ENCODE measurements around the gene PGRMC1.

- TF ChIP-seq SRSF9 (IDR thresholded peaks at IDR 0.05; ENCODE audit: borderline replicate concordance, low read depth, low read length) (no peak), ZNF561 (CRISPR knock-in tag; conservative IDR thresholded peaks at IDR 0.05) (no peak), ATF3 (IDR thresholded peaks at IDR 0.05) (no peak), ATF3 (CRISPR knock-in tag; conservative IDR thresholded peaks at IDR 0.05) (no peak), ZNF57 (CRISPR knock-in tag; IDR thresholded peaks at IDR 0.05) (no peak), ETV6 (IDR thresholded peaks at IDR 0.05; ENCODE audit: borderline replicate concordance in 1 of 2, low read depth in 2 of 2, low read length in 1 of 2) (no peak), ETV6 (CRISPR knock-in tag; IDR thresholded peaks at IDR 0.05; ENCODE audit: borderline replicate concordance) (no peak), RAD51 (IDR thresholded peaks at IDR 0.05; ENCODE audit: borderline replicate concordance, low read depth) (no peak), CTCF (IDR thresholded peaks at IDR 0.05 in 2 of 3, conservative IDR thresholded peaks at IDR 0.05 in 1 of 3; ENCODE audit: insufficient read depth in 2 of 3, low read depth in 1 of 3, low read length in 3 of 3) (no peak), BACH1 (tag; IDR thresholded peaks at IDR 0.05) (no peak), TRIM24 (IDR thresholded peaks at IDR 0.05) (no peak), TAF1 (IDR thresholded peaks at IDR 0.05; ENCODE audit: control insufficient read depth, extremely low read depth, insufficient read depth, low read length, severe bottlenecking) (no peak), MXI1 (IDR thresholded peaks at IDR 0.05; ENCODE audit: low read depth, low read length) (no peak), MAFF (IDR thresholded peaks at IDR 0.05; ENCODE audit: low read length) (no peak)
- TF ChIP-seq, protein P1, sequence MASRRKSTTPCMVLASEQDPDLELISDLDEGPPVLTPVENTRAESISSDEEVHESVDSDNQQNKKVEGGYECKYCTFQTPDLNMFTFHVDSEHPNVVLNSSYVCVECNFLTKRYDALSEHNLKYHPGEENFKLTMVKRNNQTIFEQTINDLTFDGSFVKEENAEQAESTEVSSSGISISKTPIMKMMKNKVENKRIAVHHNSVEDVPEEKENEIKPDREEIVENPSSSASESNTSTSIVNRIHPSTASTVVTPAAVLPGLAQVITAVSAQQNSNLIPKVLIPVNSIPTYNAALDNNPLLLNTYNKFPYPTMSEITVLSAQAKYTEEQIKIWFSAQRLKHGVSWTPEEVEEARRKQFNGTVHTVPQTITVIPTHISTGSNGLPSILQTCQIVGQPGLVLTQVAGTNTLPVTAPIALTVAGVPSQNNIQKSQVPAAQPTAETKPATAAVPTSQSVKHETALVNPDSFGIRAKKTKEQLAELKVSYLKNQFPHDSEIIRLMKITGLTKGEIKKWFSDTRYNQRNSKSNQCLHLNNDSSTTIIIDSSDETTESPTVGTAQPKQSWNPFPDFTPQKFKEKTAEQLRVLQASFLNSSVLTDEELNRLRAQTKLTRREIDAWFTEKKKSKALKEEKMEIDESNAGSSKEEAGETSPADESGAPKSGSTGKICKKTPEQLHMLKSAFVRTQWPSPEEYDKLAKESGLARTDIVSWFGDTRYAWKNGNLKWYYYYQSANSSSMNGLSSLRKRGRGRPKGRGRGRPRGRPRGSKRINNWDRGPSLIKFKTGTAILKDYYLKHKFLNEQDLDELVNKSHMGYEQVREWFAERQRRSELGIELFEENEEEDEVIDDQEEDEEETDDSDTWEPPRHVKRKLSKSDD (conservative IDR thresholded peaks at IDR 0.05; ENCODE audit: low read length): no peak
Observed at GRCh38 chrX:119186763-119187162, 49.3 kb upstream of the PGRMC1 start.

Data from K562 (cell line).